Osteocyte (in vitro differentiated cells): Measurements from ENCODE around the gene THRAP3. TPM values are rescaled to one million over a fixed set of nuclear protein-coding genes. Genes with fewer than 3 reads are reported as not detected.
A peak's percentile ranks its signal among the peaks of the same experiment; 100 is the strongest.

Source experiments
- DNase-seq: peaks from one replicate; pipeline ENCODE4 v3.0.0; 2021; ENCODE audit warnings: mixed read lengths; ENCODE audit not compliant: unreplicated experiment; ENCODE audit errors: extremely low spot score
- H3K27ac Mint-ChIP-seq: one replicate; pipeline ENCODE4 v1.8.0; 2021; ENCODE audit warnings: mild to moderate bottlenecking, mixed read lengths; ENCODE audit not compliant: unreplicated experiment
- H3K27me3 Mint-ChIP-seq: one replicate; pipeline ENCODE4 v1.8.0; 2021; ENCODE audit warnings: mixed read lengths; ENCODE audit not compliant: unreplicated experiment
- H3K36me3 Mint-ChIP-seq: one replicate; pipeline ENCODE4 v1.8.0; 2021; ENCODE audit warnings: mixed read lengths; ENCODE audit not compliant: unreplicated experiment
- H3K4me1 Mint-ChIP-seq: one replicate; pipeline ENCODE4 v1.8.0; 2021; ENCODE audit warnings: mixed read lengths; ENCODE audit not compliant: unreplicated experiment
- H3K4me3 Mint-ChIP-seq: one replicate; pipeline ENCODE4 v1.8.0; 2021; ENCODE audit warnings: mild to moderate bottlenecking, moderate library complexity, mixed read lengths; ENCODE audit not compliant: unreplicated experiment
- H3K9me3 Mint-ChIP-seq: one replicate; pipeline ENCODE4 v1.8.0; 2021; ENCODE audit warnings: mixed read lengths; ENCODE audit not compliant: unreplicated experiment
- CTCF ChIP-seq: fragments of 200-600 bp; sonication (generic); IDR thresholded peaks from 2 replicates; pipeline ENCODE4 v1.5.0; 2021; ENCODE audit warnings: antibody characterized with exemption, mild to moderate bottlenecking, moderate library complexity
- total RNA-seq: library from RNA; stranded (reverse); gene quantifications from 2 replicates; pipeline ENCODE4 v1.2.1, GENCODE V29; 2021

Gene THRAP3
- total RNA-seq, 1 donor from 2014 or later, result 117 TPM

GRCh38 chr1:36306210-36306901, 82.1 kb downstream of the THRAP3 start, which contains the start of gene SH3D21:
Gene SH3D21 (plus strand): TSS chr1:36306368. CDS start chr1:36306421, 53 bp downstream.
- no peak for DNase-seq
- peak within 1 kb of the TSS; percentile 87 for H3K27ac Mint-ChIP-seq

GRCh38 chr1:36306902-36307456, 82.7 kb downstream of the THRAP3 start:
- H3K27ac Mint-ChIP-seq, result peak overlapping the region; percentile 87
- peaks cover 16% of the 10 kb centered on the region for H3K4me1 Mint-ChIP-seq
- no peaks in the 10 kb centered on the region for H3K27me3 Mint-ChIP-seq
- no peak for TF ChIP-seq CTCF
- peak overlapping the region; percentile 93 for H3K4me3 Mint-ChIP-seq
- peak; percentile 96 for DNase-seq
- peaks cover 20% of the 10 kb centered on the region for H3K36me3 Mint-ChIP-seq
- no peaks in the 10 kb centered on the region for H3K9me3 Mint-ChIP-seq

More at GRCh38 chr1:36306210-36306901, 82.1 kb downstream of the THRAP3 start, which contains the start of gene SH3D21:
- no peaks in the 10 kb centered on the region for H3K9me3 Mint-ChIP-seq
- H3K4me3 Mint-ChIP-seq, result peak within 1 kb of the TSS; percentile 93
- peaks cover 21% of the 10 kb centered on the region for H3K36me3 Mint-ChIP-seq
- H3K4me1 Mint-ChIP-seq, result peaks cover 16% of the 10 kb centered on the region
- peak; percentile 26 for TF ChIP-seq CTCF
- no peaks in the 10 kb centered on the region for H3K27me3 Mint-ChIP-seq

- Mint-ChIP-seq H3K27me3 (no peaks in the 10 kb centered on the region), H3K27ac (no peak overlapping the region), H3K9me3 (no peaks in the 10 kb centered on the region), H3K36me3 (peaks cover 17% of the 10 kb centered on the region), H3K4me1 (peaks cover 16% of the 10 kb centered on the region), H3K4me3 (peak overlapping the region; percentile 93)
- no peak for TF ChIP-seq CTCF
- DNase-seq, result no peak
These were observed 83.5 kb downstream of the THRAP3 start for GRCh38 chr1:36307601-36308330.

- no peak overlapping the region for H3K27ac Mint-ChIP-seq
- peaks cover 9% of the 10 kb centered on the region for H3K36me3 Mint-ChIP-seq
- H3K9me3 Mint-ChIP-seq, result no peaks in the 10 kb centered on the region
- DNase-seq, result no peak
- no peaks in the 10 kb centered on the region for H3K27me3 Mint-ChIP-seq
- H3K4me1 Mint-ChIP-seq, result peaks cover 16% of the 10 kb centered on the region
- no peak for TF ChIP-seq CTCF
- no peak overlapping the region for H3K4me3 Mint-ChIP-seq
These were observed 85.2 kb downstream of the THRAP3 start for GRCh38 chr1:36309397-36309796.

- DNase-seq, result no peak
- Mint-ChIP-seq H3K4me3 (peak overlapping the region; percentile 63), H3K36me3 (no peaks in the 10 kb centered on the region), H3K27ac (peak overlapping the region; percentile 78), H3K4me1 (peaks cover 26% of the 10 kb centered on the region), H3K27me3 (no peaks in the 10 kb centered on the region), H3K9me3 (no peaks in the 10 kb centered on the region)
- TF ChIP-seq CTCF, result no peak
These were observed 96.1 kb downstream of the THRAP3 start for GRCh38 chr1:36320291-36320761.
